IPS-NIHi11 (cell line): ENCODE results near the gene MAGI2.
A peak's percentile ranks its signal among the peaks of the same experiment; 100 is the strongest.
"Not testable (repeated sequence)": the region's sequence is repeated elsewhere in the genome, so short reads cannot be mapped to it uniquely, and the experiment has no call there.

Experiments used
- DNase-seq: peaks from one replicate; pipeline ENCODE4 v3.0.0; 2012; ENCODE audit warnings: mixed read lengths, low spot score

Gene MAGI2

DNA sequence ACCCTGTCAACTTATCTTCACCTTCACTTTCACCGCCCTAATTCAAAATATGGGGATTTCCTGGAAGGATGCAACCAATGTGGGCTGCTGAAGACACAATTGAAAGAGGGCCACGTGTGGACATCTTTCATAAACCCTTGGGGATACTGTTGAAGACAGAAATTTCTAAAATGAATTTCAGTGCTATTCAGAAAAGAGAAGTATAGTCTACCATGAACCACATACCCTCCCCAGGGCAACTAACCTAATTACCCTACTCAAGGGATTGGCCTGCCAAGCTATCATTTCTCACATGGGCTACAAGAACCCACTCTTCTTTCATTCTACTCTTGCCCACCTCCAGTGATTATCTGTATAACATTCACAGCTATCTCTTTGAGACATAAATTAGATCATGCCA, 1428.9 kb downstream of the MAGI2 start:
- no peak for DNase-seq

- no peak for DNase-seq
These were observed 1430.3 kb downstream of the MAGI2 start for GRCh38 chr7:78023191-78023590.

DNA sequence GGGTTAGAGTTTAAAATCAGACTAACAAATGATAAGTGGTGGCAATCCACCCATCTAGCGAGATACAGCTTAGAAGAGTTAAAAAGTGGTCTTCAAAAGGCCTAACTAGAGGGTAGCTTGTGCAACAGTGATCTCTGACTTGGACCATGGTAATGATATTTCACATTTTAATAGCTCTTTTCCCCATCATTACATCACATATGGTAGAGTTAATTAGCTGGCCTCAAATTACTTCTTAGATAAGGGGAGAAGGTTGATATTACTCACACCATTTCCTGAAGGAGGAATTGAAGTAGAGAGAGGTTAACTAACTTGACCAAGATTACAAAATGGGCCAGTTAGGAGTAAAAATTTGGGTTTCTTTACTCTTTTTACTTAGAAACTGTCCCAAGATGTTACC, 1431.3 kb downstream of the MAGI2 start:
- DNase-seq: no peak

DNA sequence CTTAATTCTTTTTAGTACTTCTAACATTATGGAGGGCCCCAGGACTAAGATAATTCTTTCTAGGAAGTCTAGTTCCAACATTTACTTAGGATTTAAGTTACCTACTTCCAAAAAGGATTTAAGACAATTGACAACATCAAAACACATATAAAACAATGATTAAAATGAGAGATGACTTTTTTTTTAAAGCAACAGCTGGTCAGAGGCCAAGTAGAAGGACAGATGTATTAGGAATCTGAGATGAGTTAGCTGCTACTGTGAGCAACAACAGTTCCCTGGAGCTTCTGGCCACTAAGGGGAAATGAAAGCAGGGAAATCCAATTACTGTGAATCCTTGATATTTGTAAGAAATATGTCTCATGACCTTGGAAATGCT, 1432.6 kb downstream of the MAGI2 start:
- no peak for DNase-seq

DNA sequence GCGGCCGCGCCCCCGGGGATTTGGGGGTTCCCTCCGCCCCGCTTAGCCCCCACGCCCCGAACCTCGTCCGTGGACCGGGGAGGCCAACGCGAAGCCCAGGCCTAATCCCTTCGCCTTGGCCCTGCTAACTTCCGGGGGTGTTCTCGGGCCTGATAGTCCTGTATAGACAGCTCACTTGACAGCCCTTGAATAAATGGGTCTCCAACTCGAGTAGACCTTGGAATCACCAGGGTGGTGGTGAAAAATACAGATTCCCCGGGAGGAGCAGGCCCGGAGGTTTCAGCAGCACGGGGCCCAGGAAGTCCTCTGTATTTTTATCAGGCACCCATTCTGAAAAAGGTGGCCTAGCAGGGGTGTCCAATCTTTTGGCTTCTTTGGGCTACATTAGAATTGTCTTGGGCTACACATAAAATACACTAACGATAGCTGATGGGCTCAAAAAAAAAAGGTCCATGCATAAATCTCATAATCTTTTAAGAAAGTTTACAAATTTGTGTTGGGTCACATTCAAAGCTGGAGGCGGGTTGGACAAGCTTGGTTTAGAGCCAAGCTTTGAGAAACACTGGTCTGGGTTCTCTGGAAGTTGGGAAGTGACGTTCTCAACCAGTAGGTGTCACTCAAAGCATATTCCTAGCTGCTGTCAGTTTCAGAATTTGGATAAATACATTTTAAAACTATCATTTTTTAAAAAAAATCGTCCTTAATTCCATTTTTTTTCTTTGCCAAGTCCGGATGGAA, 1433.2 kb downstream of the MAGI2 start:
- peak; percentile 73 for DNase-seq

DNA sequence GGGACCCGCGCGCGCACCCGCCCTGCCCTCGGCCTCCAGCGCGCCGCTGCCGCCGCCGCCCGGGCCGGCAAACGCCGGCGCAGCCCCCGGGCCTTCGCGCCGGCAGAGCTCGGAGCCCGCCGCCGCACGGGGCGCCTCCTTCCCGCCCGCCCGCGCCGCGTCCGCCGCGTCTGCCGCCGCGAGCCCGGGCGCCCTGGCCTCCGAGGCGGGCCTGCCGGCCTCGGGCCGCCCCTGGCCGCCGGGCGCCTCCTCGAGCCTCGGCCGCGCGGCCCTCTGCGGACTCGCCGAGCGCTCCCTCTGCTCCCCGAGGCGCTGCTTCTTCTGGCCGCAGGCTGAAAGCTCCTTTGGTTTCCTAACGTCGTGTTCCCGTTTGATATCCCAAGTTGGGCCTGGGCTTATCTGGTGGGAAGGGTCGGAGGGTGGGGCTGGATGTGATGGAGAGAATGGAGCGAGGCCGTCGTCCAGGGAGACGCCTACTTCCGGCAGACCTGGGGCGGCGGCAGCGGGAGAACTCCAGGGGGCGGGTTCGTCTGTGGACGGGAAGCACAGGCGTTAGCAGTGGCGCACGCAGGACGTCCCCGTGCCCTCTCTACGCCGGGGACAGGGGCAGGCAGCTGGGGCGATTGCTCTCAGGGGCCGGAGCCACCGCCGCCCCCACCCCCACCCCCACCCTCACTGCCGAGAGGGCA, 1433.9 kb downstream of the MAGI2 start:
- peak; percentile 88 for DNase-seq

DNA sequence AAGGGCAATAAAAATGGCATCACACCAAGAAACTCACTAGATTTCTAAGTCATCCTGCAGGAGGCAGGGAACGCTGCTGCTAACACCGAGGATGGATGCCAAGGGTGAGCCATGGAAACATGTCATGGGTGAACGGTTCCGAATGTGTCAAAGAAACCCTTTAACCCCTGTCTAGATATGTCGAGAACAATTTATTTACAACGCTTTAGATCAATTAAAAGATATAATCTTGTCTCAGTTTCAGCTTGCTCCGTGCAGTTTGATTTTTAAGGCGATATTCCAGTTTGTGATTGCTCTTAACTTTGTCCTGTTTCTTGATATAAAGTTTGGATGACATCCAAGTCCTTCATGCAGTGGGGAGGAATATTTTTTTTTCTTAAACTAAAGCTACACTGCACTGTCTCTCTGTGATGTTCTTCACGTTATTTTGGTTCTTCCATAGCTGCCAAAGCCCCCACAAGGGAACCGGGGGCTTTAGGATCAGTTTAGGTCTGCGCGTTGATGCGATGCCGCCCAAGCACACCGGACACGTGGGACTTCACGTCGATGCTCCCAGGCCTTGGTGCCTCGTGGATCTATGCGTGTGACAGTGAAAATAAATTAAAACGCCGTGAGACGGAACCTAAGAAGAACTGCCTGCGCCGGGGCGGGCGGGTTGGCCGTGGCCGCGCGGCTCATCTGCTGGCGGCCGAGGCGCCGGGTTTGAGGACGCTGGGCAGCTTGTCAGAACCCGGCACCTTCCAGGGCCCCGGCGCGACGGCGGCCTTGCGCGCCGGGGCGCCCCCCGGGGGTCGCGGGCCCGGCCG, 1434.6 kb downstream of the MAGI2 start:
- no peak for DNase-seq

GRCh38 chr7:78017591-78018100, 1435.8 kb downstream of the MAGI2 start:
- no peak for DNase-seq

GRCh38 chr7:78015574-78016260, 1437.8 kb downstream of the MAGI2 start:
- DNase-seq: no peak

GRCh38 chr7:78014401-78014800, 1439.1 kb downstream of the MAGI2 start:
- DNase-seq: no peak

GRCh38 chr7:78013386-78013785, 1440.1 kb downstream of the MAGI2 start:
- no peak for DNase-seq

- no peak for DNase-seq
These were observed 1441.8 kb downstream of the MAGI2 start for GRCh38 chr7:78011642-78012041.

GRCh38 chr7:78007231-78007630, 1446.2 kb downstream of the MAGI2 start:
- no peak for DNase-seq

DNA sequence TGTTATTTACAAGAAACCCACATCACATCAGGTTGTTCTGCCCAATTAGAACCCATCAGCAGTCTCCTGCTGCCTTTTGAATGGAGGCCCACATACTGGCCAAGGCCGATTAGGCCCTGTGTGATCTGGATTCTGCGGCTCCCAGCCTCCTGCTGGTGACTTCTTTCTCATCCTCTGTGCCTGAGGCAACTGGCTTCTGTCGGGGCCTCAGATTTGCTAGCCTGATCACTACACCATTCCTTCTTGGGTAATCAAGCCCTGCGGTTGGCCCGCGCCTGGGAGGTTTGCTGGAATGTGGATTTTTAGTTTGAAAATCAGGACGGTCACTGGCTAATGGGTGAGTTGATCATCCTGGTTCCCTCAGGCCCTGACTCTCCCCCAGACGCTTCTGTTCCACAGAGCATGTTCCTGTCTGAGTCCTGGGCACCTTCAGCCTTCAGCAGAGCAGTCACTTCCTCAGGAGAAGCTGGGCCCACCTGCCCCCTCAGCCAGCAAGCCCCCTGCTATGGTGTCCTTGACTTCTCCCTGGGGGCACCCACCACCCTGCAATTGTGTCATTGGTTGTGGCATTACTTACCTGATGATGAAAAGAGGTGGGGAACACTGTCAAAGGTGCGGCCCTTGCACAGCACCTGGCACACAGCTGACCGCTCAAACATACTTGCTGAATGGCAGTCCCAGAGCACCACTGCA, 1447.3 kb downstream of the MAGI2 start:
- peak; percentile 35 for DNase-seq

DNA sequence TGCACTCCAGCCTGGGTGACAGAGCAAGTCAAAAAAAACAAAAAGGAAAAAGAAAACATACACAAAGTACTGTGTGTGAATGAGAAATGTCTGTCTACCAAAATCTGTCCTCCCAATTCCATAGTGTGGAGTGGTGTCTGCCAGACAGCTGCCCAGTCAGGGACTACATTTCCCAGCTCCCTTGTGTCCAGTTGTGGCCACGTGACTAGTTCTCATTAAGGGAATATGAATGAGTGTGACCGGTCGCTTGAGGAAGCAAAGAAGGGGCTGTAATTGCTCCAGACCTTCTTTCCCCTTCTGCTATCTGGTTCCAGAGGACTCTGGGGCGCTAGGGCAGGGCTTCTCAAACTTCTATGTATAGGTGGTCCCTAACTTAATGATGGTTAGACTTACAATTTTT, 1450.8 kb downstream of the MAGI2 start:
- DNase-seq: no peak

DNA sequence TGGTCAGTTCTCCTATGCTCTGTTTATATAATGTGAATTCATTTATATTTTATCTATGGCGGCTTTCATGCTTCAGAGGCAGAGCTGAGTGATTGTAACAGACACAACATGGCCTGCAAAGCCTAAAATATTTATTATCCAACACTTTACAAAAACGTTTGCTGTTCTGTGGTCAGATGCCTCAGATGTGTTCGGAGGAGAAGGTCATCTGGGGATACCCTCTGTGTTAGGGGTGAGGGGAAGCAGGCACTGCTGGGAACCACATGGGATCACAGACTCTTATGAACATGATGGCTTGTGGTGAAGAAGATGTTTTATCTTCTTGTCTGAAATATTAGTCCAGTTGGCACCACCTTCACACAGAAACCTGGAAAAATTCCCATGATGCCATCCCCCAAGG, 1451.4 kb downstream of the MAGI2 start:
- no peak for DNase-seq

GRCh38 chr7:77999168-77999567, 1454.3 kb downstream of the MAGI2 start:
- DNase-seq: not testable (repeated sequence)

- peak; percentile 70 for DNase-seq
These were observed 1457.8 kb downstream of the MAGI2 start for GRCh38 chr7:77995717-77996116.

- no peak for DNase-seq
These were observed 1459.6 kb downstream of the MAGI2 start for GRCh38 chr7:77993838-77994237.

DNA sequence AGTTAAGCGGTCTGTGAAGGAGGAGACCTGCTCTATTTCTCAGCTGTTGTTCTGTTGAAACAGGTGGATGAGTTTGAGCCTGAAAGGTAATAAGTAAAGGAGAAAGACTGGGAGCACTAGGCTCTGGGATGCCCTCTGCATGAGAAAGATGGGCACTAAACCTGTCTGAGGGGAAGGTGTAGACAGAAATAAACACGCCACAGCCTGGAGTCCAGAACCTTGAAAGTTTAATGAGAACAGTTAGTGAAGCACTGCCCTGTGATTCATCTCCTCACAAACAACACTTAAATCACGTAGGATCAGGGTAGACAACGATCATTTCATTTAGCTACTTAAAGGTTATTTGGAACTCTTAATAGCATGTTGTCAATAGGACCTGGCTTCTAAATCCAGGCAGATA, 1461.8 kb downstream of the MAGI2 start:
- no peak for DNase-seq

- no peak for DNase-seq
These were observed 1463.4 kb downstream of the MAGI2 start for GRCh38 chr7:77989981-77990566.
